Caco-2 (cell line): ENCODE results near the gene ZNF132. TPM values are rescaled to one million over a fixed set of nuclear protein-coding genes. Genes with fewer than 3 reads are reported as not detected.
A peak's percentile ranks its signal among the peaks of the same experiment; 100 is the strongest.

Experiments used
- BruUV-seq: library from RNA; stranded (reverse); fragments of 400-500 nt; replicated peaks from 2 replicates; lab custom pipeline; 2021; lab: Mats Ljungman, UMichigan
- CTCF ChIA-PET: fragments of 300-600 bp; sonication (Branson Sonifier 250); formaldehyde crosslinking; loops from one replicate; lab custom pipeline; 2022; ENCODE audit warnings: antibody characterized with exemption; lab: Charles Lee
- POLR2A ChIA-PET: fragments of 300-600 bp; sonication (Branson Sonifier 250); formaldehyde crosslinking; loops from one replicate; lab custom pipeline; 2022; ENCODE audit warnings: antibody characterized with exemption; lab: Charles Lee
- DNase-seq, 2 experiments: peaks; one replicate each; pipeline versions ENCODE4 v3.0.0 to v3.0.0-alpha.2; 2020 to 2022
- H3K27me3 ChIP-seq: replicated peaks from 2 replicates; pipeline ENCODE4 v1.6.0; 2011; ENCODE audit warnings: low read length; ENCODE audit not compliant: control insufficient read depth, insufficient read depth
- H3K36me3 ChIP-seq: 2 replicates; pipeline ENCODE4 v1.5.1; 2011; ENCODE audit warnings: low read length; ENCODE audit not compliant: control insufficient read depth, insufficient read depth
- H3K4me1 ChIP-seq: fragments of 250-450 bp; sonication (Bioruptor Pico); 2 replicates; pipeline ENCODE4 v1.5.1; 2020; ENCODE audit warnings: mild to moderate bottlenecking
- H3K4me3 ChIP-seq: 2 replicates; pipeline ENCODE4 v1.5.1; 2011; ENCODE audit warnings: low read depth, mild to moderate bottlenecking, control low read depth, low read length
- H3K9me3 ChIP-seq: fragments of 250-450 bp; sonication (Bioruptor Pico); 2 replicates; pipeline ENCODE4 v1.5.1; 2020; ENCODE audit warnings: mild to moderate bottlenecking, moderate library complexity
- H3K27ac Mint-ChIP-seq: one replicate; pipeline ENCODE4 v1.8.0; 2022; ENCODE audit warnings: mixed read lengths; ENCODE audit not compliant: unreplicated experiment
- H3K27me3 Mint-ChIP-seq: one replicate; pipeline ENCODE4 v1.8.0; 2022; ENCODE audit warnings: mixed read lengths; ENCODE audit not compliant: insufficient read depth, unreplicated experiment
- H3K36me3 Mint-ChIP-seq: one replicate; pipeline ENCODE4 v1.8.0; 2022; ENCODE audit warnings: mild to moderate bottlenecking, mixed read lengths; ENCODE audit not compliant: insufficient read depth, unreplicated experiment
- H3K4me1 Mint-ChIP-seq: one replicate; pipeline ENCODE4 v1.8.0; 2022; ENCODE audit warnings: low read depth, mixed read lengths; ENCODE audit not compliant: unreplicated experiment
- H3K4me3 Mint-ChIP-seq: one replicate; pipeline ENCODE4 v1.8.0; 2022; ENCODE audit warnings: mild to moderate bottlenecking, moderate library complexity, mixed read lengths; ENCODE audit not compliant: unreplicated experiment
- H3K9me3 Mint-ChIP-seq: one replicate; pipeline ENCODE4 v1.8.0; 2022; ENCODE audit warnings: mixed read lengths; ENCODE audit not compliant: unreplicated experiment
- CTCF ChIP-seq, 2 experiments: fragments of 200-600 bp in 1 of 2; IDR thresholded peaks; 1 replicate in 1 of 2; 2 replicates in 1 of 2; pipeline versions ENCODE4 v1.5.1 to v1.8.0; 2011 to 2022; ENCODE audit warnings: antibody characterized with exemption in 1 of 2, control low read depth in 1 of 2, inconsistent platforms in 1 of 2, low read depth in 1 of 2, low read length in 1 of 2, mild to moderate bottlenecking in 1 of 2, moderate library complexity in 1 of 2; ENCODE audit not compliant: insufficient read depth in 1 of 2, severe bottlenecking in 1 of 2, unreplicated experiment in 1 of 2
- intact Hi-C: fragments of 100-400 bp; cut with micrococcal nuclease; formaldehyde crosslinking; loops from one replicate; pipeline ENCODE4 v1.10.0; 2022; ENCODE audit not compliant: unreplicated experiment
- total RNA-seq: library from RNA; stranded (reverse); gene quantifications from 2 replicates; pipeline ENCODE4 v1.2.3, GENCODE V29; 2022

ZNF132 gene
- total RNA-seq, 1 experiment from 2014 or later: not detected

- H3K4me3 ChIP-seq: no peak overlapping the region
- Mint-ChIP-seq H3K4me3 (no peak overlapping the region), H3K27ac (no peak overlapping the region), H3K36me3 (peaks cover 41% of the 10 kb centered on the region), H3K4me1 (peaks cover 11% of the 10 kb centered on the region), H3K27me3 (no peaks in the 10 kb centered on the region), H3K9me3 (no peaks in the 10 kb centered on the region)
- H3K9me3 ChIP-seq: no peaks in the 10 kb centered on the region
- no peaks in the 10 kb centered on the region for H3K27me3 ChIP-seq
- DNase-seq: no peak
- ChIA-PET POLR2A (no interaction called here), CTCF (no interaction called here)
- intact Hi-C loops: loop anchor here (5.0 kb wide), 1 partner anchor 467 kb away; the partner anchor contains the start of gene ZNF606
- BruUV-seq: no TSS peak
- TF ChIP-seq CTCF (IDR thresholded peaks at IDR 0.05; ENCODE audit: insufficient read depth in 1 of 2, low read depth in 1 of 2, low read length in 1 of 2, severe bottlenecking in 1 of 2, unreplicated experiment in 1 of 2): no peak
- H3K36me3 ChIP-seq: peaks cover 1% of the 10 kb centered on the region; the same call in 1 of the 2 replicates
- H3K4me1 ChIP-seq: no peaks in the 10 kb centered on the region
These were observed 29.5 kb upstream of the ZNF132 start for GRCh38 chr19:58469241-58470013.

- Histone ChIP-seq H3K36me3 (peaks cover 1% of the 10 kb centered on the region; the same call in 1 of the 2 replicates), H3K27me3 (no peaks in the 10 kb centered on the region), H3K9me3 (no peaks in the 10 kb centered on the region), H3K4me3 (peak overlapping the region; percentile 22), H3K4me1 (no peaks in the 10 kb centered on the region)
- DNase-seq: peak in 1 of 2 experiments; percentile 21
- no TSS peak for BruUV-seq
- peak overlapping the region; percentile 81 for H3K4me3 Mint-ChIP-seq
- H3K4me1 Mint-ChIP-seq: peaks cover 11% of the 10 kb centered on the region
- peak overlapping the region; percentile 60 for H3K27ac Mint-ChIP-seq
- no peak for TF ChIP-seq CTCF (IDR thresholded peaks at IDR 0.05; ENCODE audit: insufficient read depth in 1 of 2, low read depth in 1 of 2, low read length in 1 of 2, severe bottlenecking in 1 of 2, unreplicated experiment in 1 of 2)
- POLR2A ChIA-PET: no interaction called here
- intact Hi-C loops: loop anchor here (5.0 kb wide), 1 partner anchor 466 kb away; the partner anchor contains the start of gene ZNF606
- CTCF ChIA-PET: no interaction called here
- no peaks in the 10 kb centered on the region for H3K9me3 Mint-ChIP-seq
- peaks cover 30% of the 10 kb centered on the region for H3K36me3 Mint-ChIP-seq
- H3K27me3 Mint-ChIP-seq: no peaks in the 10 kb centered on the region
These were observed 28.4 kb upstream of the ZNF132 start for GRCh38 chr19:58468216-58468839.

- no peaks in the 10 kb centered on the region for H3K9me3 ChIP-seq
- TF ChIP-seq CTCF (IDR thresholded peaks at IDR 0.05; ENCODE audit: insufficient read depth in 1 of 2, low read depth in 1 of 2, low read length in 1 of 2, severe bottlenecking in 1 of 2, unreplicated experiment in 1 of 2): peak in 1 of 2 experiments; percentile 2
- H3K27me3 Mint-ChIP-seq: no peaks in the 10 kb centered on the region
- H3K36me3 Mint-ChIP-seq: peaks cover 16% of the 10 kb centered on the region
- intact Hi-C loops: loop anchor here (1.0 to 5.0 kb wide), 7 partner anchors 8 to 465 kb away; partner anchors contain the start of genes ZBTB45, ZNF324B, ZNF584 and ZNF606
- H3K4me1 ChIP-seq: no peaks in the 10 kb centered on the region
- no TSS peak for BruUV-seq
- ChIA-PET POLR2A (no interaction called here), CTCF (interaction anchor here (1.2 kb wide), 1 partner anchor 15 kb away, joined by 3 read pairs; no protein-coding TSS in a partner anchor)
- peak within 1 kb of the TSS; percentile 81 for H3K4me3 Mint-ChIP-seq
- no peaks in the 10 kb centered on the region for H3K27me3 ChIP-seq
- H3K4me1 Mint-ChIP-seq: peaks cover 11% of the 10 kb centered on the region
- H3K36me3 ChIP-seq: no peaks in the 10 kb centered on the region; the same call in 1 of the 2 replicates
- H3K4me3 ChIP-seq: peak within 1 kb of the TSS; percentile 97
- no peaks in the 10 kb centered on the region for H3K9me3 Mint-ChIP-seq
- DNase-seq: peak; percentile 98 to 99
- peak within 1 kb of the TSS; percentile 60 for H3K27ac Mint-ChIP-seq
These were observed 27.0 kb upstream of the ZNF132 start, which contains the start of gene ZNF324 for GRCh38 chr19:58466760-58467589. TSS of gene ZNF324 (plus strand) at chr19:58467080. CDS start at chr19:58469186, 2,106 bp downstream.
